HEK293 (cell line): ENCODE results near the gene MEP1A.

ENCODE experiments used
- ZNF223 ChIP-seq: fragments of 450-650 bp; formaldehyde crosslinking; IDR thresholded peaks from 2 replicates; pipeline ENCODE4 v1.5.1; 2016; ENCODE audit warnings: missing biosample characterization, missing genetic modification characterization
- ZNF24 ChIP-seq: fragments of 450-650 bp; formaldehyde crosslinking; IDR thresholded peaks from 2 replicates; pipeline ENCODE4 v1.5.1; 2016; ENCODE audit warnings: missing biosample characterization, missing genetic modification characterization

DNA sequence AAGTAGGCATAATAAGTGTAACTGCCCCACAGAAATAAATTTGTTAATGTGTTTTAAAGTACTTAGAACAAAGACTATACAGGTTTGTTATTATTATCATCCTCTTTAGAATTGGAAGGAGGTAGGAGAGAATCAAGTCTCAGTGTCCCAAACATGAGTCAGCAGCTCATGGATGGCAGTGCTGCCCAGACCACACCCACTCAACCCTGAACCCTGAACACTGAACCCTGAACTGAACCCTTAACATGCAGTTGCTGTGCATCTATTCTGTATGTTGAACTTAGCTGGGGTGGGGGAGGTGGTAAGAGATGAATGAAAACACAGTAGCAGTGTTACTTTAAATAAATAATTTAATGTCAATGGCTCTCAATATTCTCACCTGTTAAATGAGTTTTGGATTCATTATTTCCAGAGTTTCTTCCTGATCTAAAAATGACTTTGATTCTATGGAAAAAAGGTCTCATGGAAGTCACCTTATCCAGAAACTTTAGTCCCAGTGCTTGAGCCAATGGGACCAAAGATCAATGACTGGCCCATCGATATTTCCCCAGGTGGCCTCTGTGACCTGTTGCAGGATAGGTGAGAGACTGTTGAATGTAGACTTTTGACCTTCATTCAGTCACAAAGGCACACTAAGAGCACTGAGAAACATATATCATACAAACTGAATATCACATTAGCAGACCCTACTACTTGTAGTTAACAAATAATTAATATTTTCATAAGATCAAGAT is 49.6 kb upstream of the MEP1A start:
- TF ChIP-seq ZNF223 (tag by site-specific recombination) (no peak), ZNF24 (tag by site-specific recombination) (no peak)
